Ovary (tissue), 3 donors: ENCODE data around the gene MDGA2.

Source experiments
- CTCF ChIP-seq, 3 donors: fragments of 450-650 bp in 2 of 3; fragments of 200-600 bp in 1 of 3; IDR thresholded peaks; one replicate each; pipeline versions ENCODE4 v1.5.1 to v1.8.0; 2016 to 2022; ENCODE audit warnings: antibody characterized with exemption in 3 of 3, mild to moderate bottlenecking in 1 of 3
- EP300 ChIP-seq: sonication (generic); formaldehyde crosslinking; IDR thresholded peaks from one replicate; pipeline ENCODE4 v1.6.1; 2017; ENCODE audit warnings: antibody characterized with exemption
- POLR2A ChIP-seq: fragments of 450-650 bp; IDR thresholded peaks from one replicate; pipeline ENCODE4 v1.6.1; 2017; ENCODE audit warnings: antibody characterized with exemption, mild to moderate bottlenecking, moderate library complexity
- donor health status: DM: no; HTN: no; CAD: no.

GRCh38 chr14:46985529-46986380 lies 689.6 kb downstream of the MDGA2 start:
- TF ChIP-seq POLR2A (no peak), CTCF (IDR thresholded peaks at IDR 0.05) (no peak), EP300 (no peak)
